NCI-H345 treated with DMSO at 0.1 percent for 48 hours (cell line): Measurements from ENCODE around the gene PTPN14.
A peak's percentile ranks its signal among the peaks of the same experiment; 100 is the strongest.

Source experiments
- DNase-seq: peaks from one replicate; lab custom pipeline; 2025; ENCODE audit not compliant: unreplicated experiment; lab: John Stamatoyannopoulos, UW

Gene PTPN14

GRCh38 chr1:214317734-214318133, 233.7 kb downstream of the PTPN14 start:
- DNase-seq, result no peak

- peak; percentile 21 for DNase-seq
Observed at GRCh38 chr1:214317300-214317699, 234.1 kb downstream of the PTPN14 start.

- no peak for DNase-seq
Observed at GRCh38 chr1:214316593-214316992, 234.8 kb downstream of the PTPN14 start.

GRCh38 chr1:214314178-214314843, 237.1 kb downstream of the PTPN14 start:
- DNase-seq, result no peak

GRCh38 chr1:214312530-214313051, 238.8 kb downstream of the PTPN14 start:
- DNase-seq, result no peak

GRCh38 chr1:214310777-214311690, 240.4 kb downstream of the PTPN14 start:
- DNase-seq, result no peak

GRCh38 chr1:214310010-214310409, 241.4 kb downstream of the PTPN14 start:
- no peak for DNase-seq

GRCh38 chr1:214306269-214306668, 245.1 kb downstream of the PTPN14 start:
- DNase-seq, result no peak

- no peak for DNase-seq
Observed at GRCh38 chr1:214305164-214305751, 246.1 kb downstream of the PTPN14 start.

- DNase-seq, result no peak
Observed at GRCh38 chr1:214303141-214303930, 248.1 kb downstream of the PTPN14 start.

GRCh38 chr1:214301526-214301925, 249.9 kb downstream of the PTPN14 start:
- no peak for DNase-seq

GRCh38 chr1:214300149-214300780, 251.1 kb downstream of the PTPN14 start:
- no peak for DNase-seq
